GM12878 (cell line): ENCODE data around the gene BHLHE23.

Source experiments
- BMI1 ChIP-seq: fragments of 450-650 bp; IDR thresholded peaks from 2 replicates; pipeline ENCODE4 v1.6.1; 2016; ENCODE audit warnings: mild to moderate bottlenecking, moderate library complexity, borderline replicate concordance
- CREB1 ChIP-seq: IDR thresholded peaks from 2 replicates; pipeline ENCODE4 v1.6.1; 2012; ENCODE audit warnings: low read depth, mild to moderate bottlenecking, inconsistent platforms
- CTCF ChIP-seq, 3 experiments: IDR thresholded peaks in 2 of 3; conservative IDR thresholded peaks in 1 of 3; 2 replicates each; pipeline ENCODE4 v1.5.1; 2011; ENCODE audit warnings: low read depth in 3 of 3, low read length in 3 of 3, mild to moderate bottlenecking in 3 of 3, control low read depth in 2 of 3, moderate library complexity in 2 of 3, inconsistent platforms in 1 of 3, mixed read lengths in 1 of 3; ENCODE audit not compliant: control insufficient read depth in 2 of 3, insufficient read depth in 1 of 3; ENCODE audit errors: extremely low read depth in 1 of 3
- JUND ChIP-seq: IDR thresholded peaks from 2 replicates; pipeline ENCODE4 v1.6.1; 2012; ENCODE audit warnings: low read depth, mild to moderate bottlenecking, low read length, improper control_type of control experiment, moderate library complexity
- NFYB ChIP-seq: IDR thresholded peaks from 2 replicates; pipeline ENCODE4 v1.6.1; 2011; ENCODE audit warnings: low read depth, mild to moderate bottlenecking, low read length, improper control_type of control experiment, moderate library complexity; ENCODE audit not compliant: insufficient read depth
- POLR2A ChIP-seq: IDR thresholded peaks from 2 replicates; pipeline ENCODE4 v1.6.1; 2011; ENCODE audit warnings: low read depth, mild to moderate bottlenecking, low read length
- RBBP5 ChIP-seq: fragments of 200-600 bp; sonication (generic); conservative IDR thresholded peaks from 2 replicates; pipeline ENCODE4 v1.6.1; 2016
- SKIL ChIP-seq: fragments of 450-650 bp; IDR thresholded peaks from 2 replicates; pipeline ENCODE4 v1.6.1; 2017; ENCODE audit warnings: mild to moderate bottlenecking, low read depth, inconsistent platforms; ENCODE audit not compliant: poor library complexity, severe bottlenecking
- SPI1 ChIP-seq: IDR thresholded peaks from 2 replicates; pipeline ENCODE4 v1.6.1; 2011; ENCODE audit warnings: low read depth, mild to moderate bottlenecking, low read length, moderate library complexity, borderline replicate concordance; ENCODE audit not compliant: insufficient read depth

- TF ChIP-seq SKIL (no peak), BMI1 (no peak), CTCF (IDR thresholded peaks at IDR 0.05 in 2 of 3, conservative IDR thresholded peaks at IDR 0.05 in 1 of 3; ENCODE audit: control insufficient read depth in 2 of 3, extremely low read depth in 1 of 3, insufficient read depth in 1 of 3, low read depth in 3 of 3, low read length in 3 of 3) (no peak), SPI1 (no peak), JUND (no peak), NFYB (no peak), RBBP5 (no peak), POLR2A (no peak), CREB1 (no peak)
Measured at GRCh38 chr20:63000036-63000435, 6.7 kb downstream of the BHLHE23 start.
